Measurements from ENCODE around the gene NTRK1. TPM values are rescaled to one million over a fixed set of nuclear protein-coding genes. Genes with fewer than 3 reads are reported as not detected.

NTRK1 gene
- total RNA-seq, 1 donor from 2014 or later, result 1.0 TPM

DNA sequence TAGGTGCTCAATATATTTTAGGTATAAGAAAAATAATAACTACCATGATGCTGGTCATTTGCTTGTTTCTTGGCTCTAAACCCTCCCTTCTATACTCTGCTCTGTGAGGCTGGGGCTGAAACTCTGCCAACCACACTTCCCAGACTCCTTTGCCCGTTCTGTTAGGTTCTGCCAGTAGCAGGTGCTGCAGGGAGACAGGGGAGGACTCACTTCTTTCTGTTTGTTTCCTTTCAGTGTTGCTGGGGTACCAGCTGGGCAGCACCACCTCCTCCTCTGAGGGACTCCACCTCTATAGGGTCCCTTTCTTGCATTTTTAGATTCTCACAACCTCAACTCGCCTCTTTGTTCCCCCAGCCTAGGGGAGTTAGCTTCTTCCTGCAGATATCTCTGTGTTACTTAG is 27.1 kb upstream of the NTRK1 start:
- no peaks in the 10 kb centered on the region for H3K36me3 ChIP-seq
- H3K4me3 ChIP-seq, result no peak overlapping the region
- TF ChIP-seq, protein P1, sequence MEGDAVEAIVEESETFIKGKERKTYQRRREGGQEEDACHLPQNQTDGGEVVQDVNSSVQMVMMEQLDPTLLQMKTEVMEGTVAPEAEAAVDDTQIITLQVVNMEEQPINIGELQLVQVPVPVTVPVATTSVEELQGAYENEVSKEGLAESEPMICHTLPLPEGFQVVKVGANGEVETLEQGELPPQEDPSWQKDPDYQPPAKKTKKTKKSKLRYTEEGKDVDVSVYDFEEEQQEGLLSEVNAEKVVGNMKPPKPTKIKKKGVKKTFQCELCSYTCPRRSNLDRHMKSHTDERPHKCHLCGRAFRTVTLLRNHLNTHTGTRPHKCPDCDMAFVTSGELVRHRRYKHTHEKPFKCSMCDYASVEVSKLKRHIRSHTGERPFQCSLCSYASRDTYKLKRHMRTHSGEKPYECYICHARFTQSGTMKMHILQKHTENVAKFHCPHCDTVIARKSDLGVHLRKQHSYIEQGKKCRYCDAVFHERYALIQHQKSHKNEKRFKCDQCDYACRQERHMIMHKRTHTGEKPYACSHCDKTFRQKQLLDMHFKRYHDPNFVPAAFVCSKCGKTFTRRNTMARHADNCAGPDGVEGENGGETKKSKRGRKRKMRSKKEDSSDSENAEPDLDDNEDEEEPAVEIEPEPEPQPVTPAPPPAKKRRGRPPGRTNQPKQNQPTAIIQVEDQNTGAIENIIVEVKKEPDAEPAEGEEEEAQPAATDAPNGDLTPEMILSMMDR (IDR thresholded peaks at IDR 0.05; ENCODE audit: borderline replicate concordance), result no peak
- DNase-seq, result no peak
- intact Hi-C loops (cut with micrococcal nuclease), result no loop called here
- no peak overlapping the region for H3K27ac ChIP-seq (replicated peaks)
- H3K9me3 ChIP-seq (replicated peaks), result no peaks in the 10 kb centered on the region
- H3K4me1 ChIP-seq, result no peaks in the 10 kb centered on the region
- H3K27me3 ChIP-seq (ENCODE audit: low read depth), result peaks cover 65% of the 10 kb centered on the region

DNA sequence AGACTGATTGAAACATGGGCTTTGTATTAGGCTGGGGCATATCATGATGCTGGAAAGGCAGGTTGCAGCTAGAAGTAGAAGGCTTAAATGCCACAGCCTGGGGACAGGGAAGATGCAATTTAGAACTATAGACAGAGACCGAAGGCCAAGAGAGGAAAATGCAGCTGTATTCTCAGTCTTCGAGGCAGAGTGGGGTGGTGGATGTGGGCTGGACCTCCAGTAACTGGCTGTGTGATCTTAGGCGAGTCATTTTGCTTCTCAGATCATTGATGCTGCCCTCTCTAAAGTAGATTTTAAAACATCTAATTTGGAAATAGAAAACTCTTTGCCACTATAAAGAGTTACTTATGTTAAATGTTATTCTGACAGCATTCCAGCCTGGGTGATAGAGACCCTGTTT is 26.3 kb upstream of the NTRK1 start:
- TF ChIP-seq, protein P1 (IDR thresholded peaks at IDR 0.05; ENCODE audit: borderline replicate concordance), result no peak
- Histone ChIP-seq H3K4me3 (no peak overlapping the region), H3K9me3 (replicated peaks) (no peaks in the 10 kb centered on the region), H3K27me3 (ENCODE audit: low read depth) (peaks cover 67% of the 10 kb centered on the region), H3K4me1 (no peaks in the 10 kb centered on the region), H3K27ac (replicated peaks) (no peak overlapping the region), H3K36me3 (no peaks in the 10 kb centered on the region)
- intact Hi-C loops (cut with micrococcal nuclease), result no loop called here
- DNase-seq, result no peak

DNA sequence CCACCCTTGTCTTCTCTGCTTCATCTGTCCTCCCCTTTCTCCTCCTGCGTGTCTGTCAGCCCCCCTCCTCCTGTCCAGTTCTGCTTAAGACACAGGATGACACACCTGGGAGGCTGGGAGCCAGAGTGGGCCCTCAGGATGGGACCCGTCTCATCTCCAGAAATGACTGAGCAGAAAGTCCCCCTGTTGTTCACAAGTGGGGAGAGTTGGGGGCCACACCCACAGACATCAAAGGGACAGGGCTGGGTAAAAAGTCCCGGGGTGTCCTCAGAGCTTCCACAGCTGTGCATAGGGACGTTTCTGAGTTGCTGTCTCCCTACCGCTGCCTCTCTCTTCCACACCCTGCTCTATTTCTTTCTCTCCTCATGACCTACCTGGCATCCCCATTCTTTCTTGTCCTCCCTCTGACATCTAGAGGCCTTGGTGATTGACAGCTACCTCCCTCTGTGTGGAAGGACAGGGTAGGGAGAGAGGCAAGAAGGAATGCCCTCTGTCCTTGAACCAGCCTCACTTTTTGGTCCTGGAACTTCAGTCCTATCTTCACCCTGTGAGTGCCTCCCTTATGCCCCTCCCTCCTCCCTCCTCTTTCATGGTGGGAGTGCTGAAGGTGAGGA is 24.5 kb upstream of the NTRK1 start:
- intact Hi-C loops (cut with micrococcal nuclease), result no loop called here
- peaks cover 71% of the 10 kb centered on the region for H3K27me3 ChIP-seq (ENCODE audit: low read depth)

DNA sequence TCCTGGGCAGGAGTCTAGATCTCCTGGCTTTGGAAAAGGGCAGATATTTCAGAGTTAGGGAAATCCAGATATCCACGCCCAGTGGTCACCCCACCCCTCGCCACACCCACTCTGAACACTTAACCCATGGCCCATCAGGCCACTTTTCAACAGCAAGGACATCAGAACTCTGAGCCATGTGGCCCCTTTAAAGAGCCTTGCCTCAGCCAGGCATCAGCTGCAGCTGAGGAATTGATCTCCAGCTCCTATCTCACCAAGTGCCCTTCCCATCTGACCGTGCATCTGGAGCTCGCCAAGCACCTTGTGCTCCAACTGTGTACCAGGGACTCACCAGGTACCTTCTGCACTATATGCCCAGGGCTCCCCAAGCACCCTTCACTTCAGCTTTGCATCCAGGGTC is 23.8 kb upstream of the NTRK1 start:
- no peak overlapping the region for H3K4me3 ChIP-seq
- TF ChIP-seq, protein P1 (IDR thresholded peaks at IDR 0.05; ENCODE audit: borderline replicate concordance), result no peak
- H3K4me1 ChIP-seq, result no peaks in the 10 kb centered on the region
- DNase-seq, result no peak
- no peaks in the 10 kb centered on the region for H3K36me3 ChIP-seq
- intact Hi-C loops (cut with micrococcal nuclease), result no loop called here
- H3K9me3 ChIP-seq (replicated peaks), result no peaks in the 10 kb centered on the region
- H3K27ac ChIP-seq (replicated peaks), result no peak overlapping the region
- H3K27me3 ChIP-seq (ENCODE audit: low read depth), result peaks cover 74% of the 10 kb centered on the region

More for the DNA sequence above, 24.5 kb upstream of the NTRK1 start:
- Histone ChIP-seq H3K36me3 (no peaks in the 10 kb centered on the region), H3K4me3 (no peak overlapping the region), H3K27ac (replicated peaks) (no peak overlapping the region), H3K4me1 (no peaks in the 10 kb centered on the region), H3K9me3 (replicated peaks) (no peaks in the 10 kb centered on the region)
- TF ChIP-seq, protein P1 (IDR thresholded peaks at IDR 0.05; ENCODE audit: borderline replicate concordance), result no peak
- DNase-seq, result no peak

DNA sequence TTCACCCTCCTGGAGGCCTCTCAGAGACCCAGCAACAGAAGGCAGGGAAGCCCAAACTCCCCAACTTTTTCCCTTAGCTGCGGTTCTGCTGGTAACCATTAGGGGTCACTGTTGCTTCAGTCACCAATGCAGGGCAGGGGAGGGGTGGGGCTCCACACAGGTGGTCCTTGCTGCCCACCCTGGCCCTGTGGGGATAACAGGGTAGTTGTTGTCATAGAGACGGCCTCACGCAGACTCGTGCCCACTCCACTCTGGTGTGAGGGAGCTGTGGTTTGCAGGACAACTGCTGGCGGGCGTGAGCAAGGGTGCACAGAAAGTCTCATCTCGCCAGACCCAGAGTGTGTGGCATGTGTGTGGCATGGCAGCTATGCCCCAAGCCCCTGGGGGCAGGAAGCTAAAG is 21.7 kb upstream of the NTRK1 start:
- DNase-seq, result no peak
- Histone ChIP-seq H3K36me3 (no peaks in the 10 kb centered on the region), H3K27ac (replicated peaks) (no peak overlapping the region), H3K4me1 (no peaks in the 10 kb centered on the region), H3K27me3 (ENCODE audit: low read depth) (peaks cover 86% of the 10 kb centered on the region), H3K4me3 (no peak overlapping the region), H3K9me3 (replicated peaks) (no peaks in the 10 kb centered on the region)
- intact Hi-C loops (cut with micrococcal nuclease), result no loop called here
- TF ChIP-seq, protein P1 (IDR thresholded peaks at IDR 0.05; ENCODE audit: borderline replicate concordance), result peak; percentile 89

Measured in left ventricle myocardium inferior (tissue), 1 donor.